SKM-1 treated with dmso at 0.1 percent for 144 hours (cell line): ENCODE data around the gene MMP1.

Experiments used
- DNase-seq: peaks from one replicate; lab custom pipeline; 2025; ENCODE audit not compliant: unreplicated experiment; lab: John Stamatoyannopoulos, UW

Gene MMP1

GRCh38 chr11:102807921-102808320, 10.0 kb upstream of the MMP1 start:
- no peak for DNase-seq

GRCh38 chr11:102806296-102806695, 8.3 kb upstream of the MMP1 start:
- DNase-seq: no peak

GRCh38 chr11:102802341-102802740, 4.4 kb upstream of the MMP1 start:
- DNase-seq: no peak

- no peak for DNase-seq
Measured at GRCh38 chr11:102800767-102801166, 2.8 kb upstream of the MMP1 start.

GRCh38 chr11:102799681-102800340, 1.9 kb upstream of the MMP1 start:
- no peak for DNase-seq

GRCh38 chr11:102794382-102794781, 3.6 kb downstream of the MMP1 start:
- no peak for DNase-seq

- DNase-seq: no peak
Measured at GRCh38 chr11:102793677-102794290, 4.2 kb downstream of the MMP1 start.

DNA sequence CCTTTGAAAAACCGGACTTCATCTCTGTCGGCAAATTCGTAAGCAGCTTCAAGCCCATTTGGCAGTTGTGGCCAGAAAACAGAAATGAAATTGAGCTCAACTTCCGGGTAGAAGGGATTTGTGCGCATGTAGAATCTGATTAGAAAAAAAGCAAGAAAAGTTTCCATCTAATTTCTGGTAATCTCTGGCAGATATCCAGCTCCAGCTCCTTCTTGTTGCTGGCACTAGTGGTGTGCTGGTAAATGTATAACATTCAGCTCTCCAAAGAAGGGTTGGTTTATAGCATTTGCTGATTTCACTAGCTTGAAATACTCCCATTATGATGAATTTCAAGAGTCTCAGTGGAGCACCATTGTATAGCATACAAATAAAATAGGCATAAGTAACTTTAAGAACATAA, 5.4 kb downstream of the MMP1 start:
- no peak for DNase-seq

- no peak for DNase-seq
Measured at GRCh38 chr11:102791271-102792036, 6.5 kb downstream of the MMP1 start.

- no peak for DNase-seq
Measured at GRCh38 chr11:102788334-102788995, 9.5 kb downstream of the MMP1 start.

- DNase-seq: no peak
Measured at GRCh38 chr11:102784380-102784779, 13.6 kb downstream of the MMP1 start.

DNA sequence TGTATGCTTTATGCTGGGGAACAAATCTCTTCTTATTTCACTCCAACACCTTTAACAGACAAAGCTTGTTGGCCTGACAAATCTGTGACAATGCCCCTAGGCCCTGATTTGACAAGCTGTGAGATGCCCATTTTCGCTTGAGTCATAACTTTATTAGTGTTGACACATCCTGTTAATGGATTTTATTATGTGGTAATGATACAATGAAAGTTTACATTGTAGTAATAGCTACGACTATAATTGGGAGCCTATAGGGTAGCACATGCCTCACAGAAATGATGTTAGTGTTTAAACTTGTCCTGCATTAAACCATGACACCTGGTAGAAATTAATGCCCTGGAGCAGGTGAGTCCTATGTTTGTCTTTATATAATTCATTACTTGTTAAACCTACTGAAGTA, 14.2 kb downstream of the MMP1 start:
- no peak for DNase-seq

DNA sequence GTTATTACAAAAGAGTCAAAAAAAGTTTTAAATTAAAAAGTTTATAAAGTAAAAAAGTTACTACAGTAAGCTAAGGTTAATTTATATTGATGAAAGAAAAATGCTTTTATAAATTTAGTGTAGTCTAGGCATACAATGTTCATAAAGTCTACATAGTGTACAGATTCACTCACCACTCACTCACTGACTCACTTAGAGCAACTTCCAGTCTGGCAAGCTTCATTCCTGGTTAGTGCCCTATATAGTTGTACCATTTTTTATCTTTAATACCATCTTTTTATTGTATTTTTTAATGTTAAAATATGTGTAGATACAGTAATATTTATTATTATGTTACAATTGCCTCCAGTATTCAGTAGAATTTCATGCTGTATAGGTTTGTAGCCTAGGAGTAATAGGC, 14.9 kb downstream of the MMP1 start:
- DNase-seq: no peak

- no peak for DNase-seq
Measured at GRCh38 chr11:102781676-102782075, 16.3 kb downstream of the MMP1 start.

DNA sequence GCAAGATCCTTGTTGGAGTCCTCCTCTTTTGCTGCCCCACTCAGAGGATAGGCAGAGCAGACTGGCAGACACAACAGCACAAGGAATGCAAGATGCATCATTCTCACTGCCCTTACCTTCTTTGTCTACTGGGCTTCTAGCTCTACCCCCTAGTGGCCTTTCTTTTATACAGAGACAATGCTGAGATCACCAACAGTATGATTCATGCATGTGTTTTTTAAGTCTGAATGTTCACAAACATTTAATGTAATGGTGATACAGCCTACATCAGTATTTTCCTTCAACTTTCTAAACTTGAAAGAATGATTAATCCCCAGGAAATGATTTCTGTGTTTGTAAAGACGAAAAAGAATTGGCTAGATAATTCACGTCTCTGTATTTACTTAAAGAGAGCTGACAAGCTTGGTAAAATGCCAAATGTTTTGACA, 17.5 kb downstream of the MMP1 start, which contains the start of gene MMP10:
Gene MMP10, minus strand, starts transcription at position 138 of the 428 bp plus-strand sequence. Its CDS starts 37 bp downstream, at position 101.
- no peak for DNase-seq

GRCh38 chr11:102776454-102776853, 21.5 kb downstream of the MMP1 start:
- no peak for DNase-seq

GRCh38 chr11:102773386-102773785, 24.6 kb downstream of the MMP1 start:
- DNase-seq: no peak

DNA sequence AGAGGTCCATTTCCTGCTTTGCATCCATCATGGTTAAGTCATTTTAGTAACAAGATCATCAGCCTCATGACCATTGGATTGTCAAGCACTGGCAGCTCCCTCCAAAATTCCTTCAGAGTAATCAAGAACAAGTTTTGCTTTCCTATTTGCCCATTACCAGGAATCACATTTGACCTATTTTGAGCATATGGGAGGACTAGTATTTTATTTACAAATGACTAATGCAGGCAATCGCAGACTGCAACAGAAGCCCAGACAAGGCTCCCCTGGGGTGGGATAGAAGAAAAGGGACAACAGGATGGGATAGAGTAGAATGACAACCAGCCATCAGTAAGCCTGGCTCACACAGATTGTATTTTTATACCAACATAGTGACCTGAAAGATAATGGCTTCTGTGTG, 26.6 kb downstream of the MMP1 start:
- DNase-seq: no peak

DNA sequence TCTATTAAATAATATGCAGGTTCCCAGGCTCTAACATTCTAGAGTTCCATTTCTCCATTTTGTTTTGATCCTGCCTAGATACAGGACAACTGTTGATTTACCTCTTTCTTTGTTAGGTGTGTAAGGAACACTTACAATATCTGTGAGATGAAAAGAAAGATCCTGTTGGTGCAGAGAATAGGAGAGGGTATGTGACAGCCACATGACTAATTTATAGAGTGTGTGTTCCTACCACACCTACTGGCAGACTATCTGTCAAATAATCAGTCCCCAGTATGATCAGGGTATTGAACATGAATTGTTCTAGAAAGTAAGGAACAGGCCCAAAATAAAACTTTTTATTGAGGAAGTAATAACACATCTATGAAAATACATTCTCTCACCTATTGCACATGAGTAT, 27.8 kb downstream of the MMP1 start:
- no peak for DNase-seq

DNA sequence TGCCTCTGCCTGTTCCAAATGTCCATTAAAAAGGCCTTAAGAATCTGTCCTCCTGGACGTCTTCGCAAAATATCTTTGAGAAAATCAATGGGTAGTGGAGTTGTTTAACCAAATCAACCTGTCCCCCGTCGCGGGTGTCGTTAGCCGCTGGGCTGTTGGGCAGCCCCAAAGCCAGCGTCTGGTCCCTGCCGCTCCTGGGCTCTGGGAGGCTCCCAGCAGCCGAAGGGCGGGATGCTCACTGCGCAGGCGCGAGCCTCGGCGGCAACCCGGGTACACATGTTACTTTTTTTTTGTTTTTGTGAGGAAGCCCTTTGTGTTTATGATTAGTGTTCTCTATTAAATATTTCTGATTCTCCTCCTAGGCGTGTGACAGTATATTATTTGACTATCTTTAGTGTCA, 30.2 kb downstream of the MMP1 start:
- no peak for DNase-seq

DNA sequence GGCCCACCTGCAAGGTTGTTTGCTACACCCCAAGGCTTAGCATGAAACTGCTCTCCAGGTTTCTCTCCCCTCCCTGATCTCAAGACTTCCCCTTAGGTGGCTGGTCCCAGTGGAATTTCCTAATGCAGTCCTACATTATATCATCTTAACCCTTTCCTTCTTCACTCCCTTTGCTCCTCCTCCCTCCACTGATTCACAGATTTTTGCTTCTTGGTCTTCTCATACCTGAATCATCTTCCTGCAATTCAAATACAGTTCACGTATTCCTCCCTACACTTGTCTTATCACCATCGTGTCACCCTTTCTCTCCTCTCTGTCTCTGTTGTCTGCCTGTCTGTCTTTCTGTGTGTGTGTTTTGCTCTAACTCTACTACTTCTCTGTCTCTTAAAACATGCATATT, 34.5 kb downstream of the MMP1 start:
- no peak for DNase-seq

DNA sequence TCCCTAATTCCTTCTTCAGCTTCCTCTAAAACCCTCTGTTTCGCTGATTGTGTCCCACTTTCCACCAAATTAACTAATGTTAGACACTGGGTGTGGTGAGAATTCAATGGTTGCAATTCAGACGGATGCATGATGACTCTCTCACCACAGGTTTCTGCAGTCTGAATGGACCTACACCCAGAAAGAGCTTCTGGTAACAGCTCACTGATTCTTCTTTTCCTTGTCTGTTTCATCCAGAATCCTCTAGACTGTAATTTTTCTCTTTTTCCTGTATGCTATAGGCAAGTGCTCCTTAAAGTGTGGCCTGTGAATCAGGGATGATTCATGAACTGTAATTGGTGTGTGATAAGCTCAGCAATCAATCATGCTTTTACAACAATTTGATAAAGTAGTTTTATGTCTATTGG, 35.6 kb downstream of the MMP1 start:
- DNase-seq: no peak
